ENCODE measurements around the gene NPC1.
"Not testable (repeated sequence)": the region's sequence is repeated elsewhere in the genome, so short reads cannot be mapped to it uniquely, and the experiment has no call there.

NPC1 gene

DNA sequence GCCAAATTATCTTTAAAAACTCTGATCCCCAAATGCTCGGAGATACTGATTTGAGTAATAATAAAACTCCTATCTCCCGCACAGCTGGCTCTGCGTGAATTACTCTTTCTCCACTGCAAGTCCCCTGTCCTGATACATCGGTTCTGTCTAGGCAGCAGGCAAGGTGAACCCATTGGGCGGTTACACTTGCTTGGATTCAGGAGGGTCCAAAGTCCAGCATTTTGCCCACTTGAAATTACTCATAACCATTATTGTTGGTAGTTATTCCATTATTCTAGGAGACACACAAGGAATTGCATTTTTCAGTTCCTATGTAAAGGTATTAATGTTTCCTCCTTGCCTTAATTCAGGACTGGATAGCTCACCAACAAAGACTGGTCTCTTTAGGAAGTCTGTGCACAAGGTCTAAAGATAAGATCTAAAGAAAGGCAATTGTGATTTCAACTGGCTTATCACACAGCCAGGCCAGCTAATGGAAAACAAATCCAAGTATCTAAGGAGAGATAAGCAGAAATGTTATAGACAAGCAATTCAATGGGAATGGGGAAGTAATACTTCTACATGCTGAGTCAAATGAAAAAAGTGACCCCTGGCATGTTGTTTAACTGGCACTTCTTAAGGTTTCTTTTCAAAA is 23.2 kb upstream of the NPC1 start:
- DNase-seq (ENCODE audit: low read depth): no peak

DNA sequence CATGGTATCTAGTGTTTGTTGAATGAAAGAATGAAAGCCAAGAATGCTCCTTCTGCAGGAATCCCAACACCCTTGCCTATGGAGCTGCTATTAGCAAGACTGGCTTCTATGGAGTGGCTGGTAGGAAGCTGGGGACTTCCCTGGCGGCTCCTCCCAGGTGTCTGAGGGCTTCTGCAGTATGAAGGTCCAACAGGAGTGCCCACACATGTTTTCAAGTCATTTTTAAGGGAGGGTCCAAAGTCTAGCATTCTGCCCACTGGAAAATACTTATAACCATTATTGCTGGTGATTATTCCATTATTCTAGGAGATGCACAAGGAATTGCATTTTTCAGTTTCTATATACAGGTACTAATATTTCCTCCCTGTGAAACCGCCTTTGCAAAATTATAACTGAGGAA is 21.9 kb upstream of the NPC1 start:
- DNase-seq (ENCODE audit: low read depth): no peak

DNA sequence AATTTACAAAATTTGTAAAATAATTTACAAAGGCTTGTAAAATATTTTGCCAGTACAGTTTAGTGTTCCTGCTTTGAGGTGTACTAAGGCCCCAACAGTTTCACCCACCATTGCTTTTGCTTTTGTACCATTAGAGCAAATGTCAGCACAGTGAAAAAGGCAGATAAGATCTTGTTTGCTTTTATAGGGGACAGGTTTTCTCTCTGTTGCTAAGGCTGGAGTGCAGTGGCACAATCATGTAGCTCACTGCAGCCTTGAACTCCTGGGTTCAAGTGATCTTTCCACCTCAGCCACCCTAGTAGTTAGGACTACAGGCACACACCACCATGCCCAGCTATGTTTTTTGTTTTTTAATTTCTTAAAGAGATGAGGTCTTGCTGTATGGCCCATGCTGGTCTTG is 19.6 kb upstream of the NPC1 start:
- no peak for DNase-seq (ENCODE audit: low read depth)

DNA sequence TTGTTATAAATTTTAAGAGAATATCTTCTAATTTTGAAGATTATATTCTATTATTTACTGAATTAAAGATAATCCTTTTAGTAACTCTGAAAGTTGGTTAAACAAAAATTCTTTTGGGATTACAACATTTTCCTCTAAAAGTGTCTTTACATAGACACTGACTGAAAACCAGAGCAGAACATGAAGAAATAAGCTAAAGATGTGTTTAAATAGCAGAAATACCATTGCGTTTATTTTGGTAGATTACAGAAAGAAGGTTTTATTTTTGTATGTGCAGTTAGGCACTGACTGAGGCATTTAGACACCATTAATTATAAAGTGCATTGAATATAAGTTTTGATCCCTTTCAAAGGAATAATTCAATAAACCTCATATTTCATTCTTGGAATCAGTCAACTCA is 13.5 kb upstream of the NPC1 start:
- no peak for DNase-seq (ENCODE audit: low read depth)

DNA sequence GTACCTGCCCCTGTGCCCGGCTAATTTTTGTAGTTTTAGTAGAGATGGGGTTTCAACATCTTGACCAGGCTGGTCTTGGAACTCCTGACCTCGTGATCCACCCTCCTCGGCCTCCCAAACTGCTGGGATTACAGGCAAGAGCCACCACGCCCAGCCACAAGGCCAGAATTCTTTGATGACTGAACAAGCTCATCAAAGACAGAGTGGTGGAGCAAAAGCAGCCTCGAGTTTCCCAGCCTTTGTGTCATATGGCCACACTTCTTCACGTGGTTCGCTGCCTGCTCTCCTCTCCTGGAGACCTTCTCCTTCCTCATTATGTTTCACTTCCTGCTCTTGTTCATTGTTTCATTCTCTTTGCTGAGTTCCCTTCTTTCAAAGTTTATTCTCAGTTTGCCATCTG is 9.9 kb upstream of the NPC1 start:
- no peak for DNase-seq (ENCODE audit: low read depth)

DNA sequence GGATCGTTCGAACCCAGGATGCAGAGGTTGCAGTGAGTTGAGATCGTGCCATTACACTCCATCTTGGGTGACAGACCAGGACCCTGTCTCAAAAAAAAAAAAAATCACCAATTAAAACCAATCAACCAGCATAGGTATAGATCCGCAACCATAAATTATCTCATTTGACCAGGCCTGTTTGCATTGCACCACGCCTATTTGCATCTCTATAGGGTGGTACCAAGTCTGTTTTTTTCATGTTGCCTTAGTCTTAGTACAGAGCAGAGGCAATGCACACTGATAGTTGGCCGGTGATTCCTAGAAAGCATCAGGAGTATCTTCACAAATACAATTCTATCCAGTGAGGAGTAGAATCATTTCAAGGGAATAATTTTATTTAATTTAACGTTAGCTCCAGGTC is 9.3 kb upstream of the NPC1 start:
- no peak for DNase-seq (ENCODE audit: low read depth)

DNA sequence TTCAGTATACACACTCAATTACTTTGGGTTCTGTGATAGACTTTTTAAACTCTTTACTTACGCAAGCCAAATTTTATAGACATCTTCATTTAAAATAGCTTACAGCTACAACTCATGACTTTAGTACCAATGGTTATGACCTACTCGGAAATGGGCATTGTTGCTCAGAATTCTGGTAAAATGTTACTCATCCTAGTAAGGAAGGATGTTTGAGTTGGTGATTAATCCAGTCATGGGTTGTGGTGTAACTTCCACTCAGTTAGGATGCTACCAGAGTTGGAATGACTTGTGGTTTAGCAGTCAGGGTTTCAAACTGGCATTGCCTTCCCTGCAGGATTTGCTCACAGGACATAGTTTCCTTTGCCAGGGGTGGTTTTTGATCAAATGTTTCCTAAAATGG is 7.4 kb upstream of the NPC1 start:
- DNase-seq (ENCODE audit: low read depth): no peak

DNA sequence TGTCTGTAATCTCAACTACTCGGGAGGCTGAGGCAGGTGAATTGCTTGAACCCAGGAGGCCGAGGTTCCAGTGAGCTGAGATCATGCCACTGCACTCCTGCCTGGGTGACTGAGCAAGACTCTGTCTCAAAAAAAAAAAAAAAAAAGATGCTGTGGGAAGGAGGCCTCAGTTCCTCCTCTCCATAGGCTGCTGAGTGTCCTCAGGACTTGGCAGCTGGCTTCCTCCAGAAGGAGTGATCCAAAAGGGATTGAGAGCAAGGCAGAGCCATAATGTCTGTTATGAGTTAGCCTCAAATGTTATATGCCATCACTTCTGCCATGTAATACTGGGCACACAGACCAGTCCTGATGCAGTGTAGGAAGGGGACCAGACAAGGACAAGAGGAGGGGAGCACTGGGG is 6.6 kb upstream of the NPC1 start:
- DNase-seq (ENCODE audit: low read depth): no peak

DNA sequence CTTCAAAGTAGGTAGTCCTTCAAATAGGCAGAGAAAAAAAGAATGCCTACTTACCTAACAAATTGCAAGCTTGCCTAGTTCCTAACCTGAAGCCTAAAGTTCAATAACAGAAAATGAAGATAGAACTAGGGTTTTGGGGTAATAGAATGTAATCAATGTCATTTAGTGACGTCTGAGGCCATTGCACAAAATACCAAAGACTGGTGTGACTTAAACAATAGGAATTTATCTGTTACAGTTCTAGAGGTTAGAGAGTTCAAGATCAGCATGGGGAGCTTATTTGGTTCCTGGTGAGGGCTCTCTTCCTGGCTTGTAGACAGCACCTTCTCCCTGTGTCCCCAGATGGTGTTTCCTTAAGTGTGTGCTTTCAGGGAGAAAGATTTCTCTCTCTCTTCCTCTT is 4.7 kb upstream of the NPC1 start:
- no peak for DNase-seq (ENCODE audit: low read depth)

DNA sequence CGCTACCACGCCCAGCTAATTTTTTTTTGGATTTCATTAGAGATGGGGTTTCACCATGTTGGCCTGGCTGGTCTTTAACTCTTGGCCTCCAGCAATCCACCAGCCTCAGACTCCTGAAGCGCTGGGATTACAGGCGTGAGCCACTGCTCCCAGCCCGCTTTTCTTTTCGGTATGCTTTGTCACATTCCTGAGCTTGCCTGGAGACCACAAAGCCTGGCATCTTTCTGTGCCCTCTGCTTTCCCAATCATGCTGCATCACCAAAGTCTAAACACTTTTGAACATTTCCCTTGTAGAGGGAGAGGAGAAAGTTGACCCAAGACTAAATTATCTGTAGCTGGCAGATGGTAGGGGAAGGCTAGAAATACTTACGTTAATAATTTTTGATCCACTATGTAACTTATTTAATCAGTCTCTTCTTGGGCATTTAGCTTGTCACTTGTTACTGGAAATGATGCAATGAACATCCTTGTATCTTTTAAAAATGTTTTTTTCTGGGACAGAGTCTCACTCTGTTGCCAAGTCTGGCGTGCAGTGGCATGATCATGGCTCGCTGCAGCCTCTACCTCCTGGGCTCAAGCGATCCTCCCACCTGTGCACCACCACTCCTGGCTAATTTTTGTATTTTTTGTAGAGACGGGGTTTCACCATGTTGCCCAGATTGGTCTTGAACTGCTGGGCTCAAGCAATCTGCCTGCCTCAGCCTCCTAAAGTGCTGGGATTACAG is 2.7 kb upstream of the NPC1 start:
- DNase-seq (ENCODE audit: low read depth): no peak

DNA sequence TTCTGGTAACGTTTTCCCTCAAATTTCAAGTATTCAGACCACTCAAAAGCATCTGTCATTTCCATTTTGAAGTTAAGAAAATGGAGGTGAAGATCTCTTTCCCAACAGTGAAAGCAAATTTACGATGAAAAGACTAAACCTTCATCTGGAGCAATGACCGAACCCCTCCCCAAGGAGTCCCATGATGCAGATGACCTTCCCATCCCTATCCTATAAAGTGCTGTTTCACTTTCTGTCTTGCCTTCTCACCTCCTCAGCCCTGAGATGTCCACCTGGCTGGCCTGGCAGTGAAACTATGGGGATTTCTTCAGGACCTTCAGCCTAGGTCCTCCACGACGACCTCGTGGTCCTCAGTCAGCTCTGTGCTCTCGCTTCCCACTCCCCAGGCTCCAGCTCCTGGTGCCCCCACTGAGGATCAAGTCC is 925 bp upstream of the NPC1 start:
- no peak for DNase-seq (ENCODE audit: low read depth)

DNA sequence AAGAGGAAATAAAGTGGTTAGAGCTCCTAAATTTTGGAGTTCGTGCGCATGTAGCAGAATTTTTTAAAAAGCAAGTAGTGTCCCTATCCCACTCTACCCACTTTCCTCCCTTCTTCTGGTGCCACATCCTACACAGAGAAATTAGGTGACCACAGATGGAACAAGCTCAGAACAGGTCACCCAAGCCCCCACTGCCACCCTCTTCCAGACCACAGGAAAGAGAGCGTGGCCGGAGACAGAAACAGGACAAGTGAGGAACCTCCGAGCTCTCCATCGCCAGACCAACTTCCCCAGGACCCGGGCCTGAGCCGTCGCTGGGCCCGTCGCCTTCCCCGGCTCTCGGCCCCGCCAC is 433 bp downstream of the NPC1 start:
- DNase-seq (ENCODE audit: low read depth): no peak

DNA sequence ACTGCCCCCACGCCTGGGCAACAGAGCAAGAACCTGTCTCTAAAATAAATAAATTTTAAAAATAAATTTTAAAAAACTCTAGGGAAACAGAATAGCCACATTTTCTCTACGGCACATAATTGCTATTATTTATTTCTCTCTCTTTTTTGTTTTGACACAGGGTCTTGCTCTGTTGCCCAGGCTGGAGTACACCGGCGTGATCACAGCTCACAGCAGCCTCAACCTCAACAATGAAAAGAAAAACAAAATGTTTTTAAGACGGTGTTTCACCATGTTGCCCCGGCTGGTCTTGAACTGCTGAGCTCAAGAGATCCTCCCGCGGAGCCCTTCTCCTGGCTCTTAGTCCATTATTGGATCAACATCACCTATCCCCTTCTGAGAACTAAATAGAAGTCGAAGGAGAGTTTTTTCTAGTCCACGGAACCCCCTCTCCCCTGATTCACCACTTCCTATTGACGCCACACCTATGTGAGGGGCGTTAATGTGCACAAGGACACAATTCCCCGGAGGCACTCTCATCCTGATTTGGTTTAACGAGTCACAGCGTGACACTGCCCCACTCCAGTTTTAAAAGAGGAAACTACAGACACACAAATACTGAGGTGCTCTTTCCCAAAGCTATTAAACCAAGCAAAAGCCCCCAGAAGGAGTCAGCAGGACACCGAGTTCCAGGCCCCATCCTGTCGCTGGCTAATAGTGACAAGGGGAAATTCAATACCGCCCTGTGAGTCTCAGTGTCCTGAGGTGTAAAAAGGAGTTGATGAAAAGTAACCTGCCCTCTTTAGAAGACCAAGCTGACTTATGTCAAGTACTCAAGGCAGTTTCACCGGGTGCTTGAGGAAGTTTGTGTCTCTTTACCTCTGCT is 1.1 kb downstream of the NPC1 start:
- no peak for DNase-seq (ENCODE audit: low read depth)

DNA sequence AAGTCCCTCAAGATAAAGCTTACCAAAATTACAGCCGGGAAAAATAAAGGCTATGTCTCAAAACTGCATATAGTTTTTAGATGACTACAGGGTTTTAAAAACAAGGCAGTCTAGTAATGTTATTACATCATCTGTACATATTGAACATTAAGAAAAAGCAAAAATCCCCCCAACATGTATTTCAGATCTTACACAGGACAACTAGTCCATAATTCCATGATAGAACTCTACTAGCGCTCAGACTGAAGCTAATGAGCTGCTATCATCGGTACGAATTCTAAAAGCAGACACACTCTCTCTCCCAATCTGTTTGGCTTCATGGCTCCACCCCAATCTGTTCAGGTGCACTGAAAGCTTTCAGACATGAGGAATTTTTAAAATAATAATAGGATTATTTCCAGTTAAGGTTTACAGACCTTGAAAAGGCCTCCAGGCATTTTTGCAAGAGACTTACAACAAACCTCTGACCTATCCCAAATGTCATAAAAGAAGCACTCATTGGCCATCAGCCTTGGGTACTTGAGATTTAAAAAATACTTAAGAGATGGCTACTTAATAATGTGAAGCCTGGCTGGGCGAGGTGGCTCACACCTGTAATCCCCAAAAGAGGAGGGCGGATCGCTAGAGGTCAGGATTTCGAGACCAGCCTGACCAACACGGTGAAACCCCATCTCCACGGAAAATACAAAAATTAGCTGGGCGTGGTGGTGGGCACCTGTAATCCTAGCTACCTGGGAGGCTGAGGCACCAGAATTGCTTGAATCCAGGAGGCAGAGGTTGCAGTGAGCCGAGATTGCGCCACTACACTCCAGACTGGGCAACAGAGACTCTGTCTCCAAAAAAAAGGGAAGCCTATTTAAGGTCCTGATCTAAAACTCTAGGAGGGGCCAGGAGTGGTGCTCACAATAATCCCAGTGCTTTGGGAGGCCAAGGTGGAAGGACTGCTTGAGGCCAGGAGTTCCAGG is 2.0 kb downstream of the NPC1 start:
- DNase-seq (ENCODE audit: low read depth): no peak

DNA sequence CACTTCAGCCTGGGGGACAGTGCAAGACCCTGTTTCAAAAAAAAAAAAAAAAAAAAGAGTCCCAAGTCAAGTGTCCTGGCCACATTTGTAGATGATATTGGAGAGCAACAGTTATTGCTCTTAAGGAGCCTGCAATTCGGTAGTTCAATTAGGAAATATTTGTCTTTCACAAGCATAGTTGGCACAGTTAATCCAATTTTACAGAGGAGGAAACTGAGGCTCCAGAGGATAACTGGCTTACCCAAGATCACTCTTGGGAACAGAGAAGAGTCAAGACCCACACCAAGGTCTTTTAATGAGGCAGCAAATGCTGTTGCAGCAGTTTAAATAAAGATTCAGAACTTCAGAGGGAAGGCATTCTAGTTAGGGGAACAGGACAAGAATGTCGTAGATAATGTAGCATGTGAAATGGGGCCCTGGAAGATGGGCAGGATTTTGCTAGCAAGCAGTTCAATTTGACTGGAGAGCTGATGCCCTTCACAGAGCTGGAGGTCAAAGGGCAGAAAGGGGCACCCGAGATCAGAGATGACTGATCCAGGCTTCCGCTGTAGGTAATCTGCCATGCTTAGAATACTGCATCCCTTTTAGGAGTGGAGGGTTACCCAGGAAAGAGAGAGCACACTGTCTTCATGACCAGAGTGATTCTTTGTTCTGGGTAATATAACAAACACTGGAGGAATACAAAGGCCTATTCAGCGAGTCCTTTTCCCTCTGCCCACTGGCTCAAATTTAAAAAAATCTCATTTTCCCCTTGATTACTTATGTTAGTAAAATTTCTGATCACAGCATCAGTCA is 3.0 kb downstream of the NPC1 start:
- DNase-seq (ENCODE audit: low read depth): no peak

DNA sequence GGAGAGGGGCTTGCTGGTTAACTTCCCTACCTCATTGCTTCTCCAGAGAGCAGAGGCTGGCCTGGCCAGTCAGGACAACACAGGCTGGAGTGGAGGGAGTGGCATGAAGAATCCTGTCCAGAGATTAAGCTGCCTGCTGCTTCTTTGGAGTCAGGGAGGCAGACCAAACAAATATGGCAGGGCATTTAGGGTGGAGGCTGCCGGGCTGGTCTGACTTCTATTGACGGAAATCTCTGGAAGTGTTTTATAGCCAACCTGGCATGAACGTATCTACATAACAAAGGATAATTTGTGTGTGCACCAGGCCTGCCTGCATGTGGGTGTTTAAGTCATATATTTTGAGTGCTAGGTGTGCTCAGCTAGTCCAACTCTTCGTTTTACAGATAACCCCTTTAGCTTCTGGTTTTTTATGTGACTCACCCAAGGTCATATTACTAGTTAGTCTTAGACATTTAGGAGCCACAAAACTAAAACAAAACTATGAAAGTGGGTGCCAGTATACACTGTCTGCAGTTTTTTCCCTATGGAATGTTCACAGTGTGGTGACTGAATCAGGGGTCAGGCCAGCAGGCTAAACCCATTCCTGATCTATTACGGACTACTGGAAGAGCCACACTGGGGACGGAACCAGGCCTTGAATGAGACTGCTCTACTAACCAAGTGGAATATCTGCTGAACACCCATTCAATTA is 5.5 kb downstream of the NPC1 start:
- DNase-seq (ENCODE audit: low read depth): no peak

DNA sequence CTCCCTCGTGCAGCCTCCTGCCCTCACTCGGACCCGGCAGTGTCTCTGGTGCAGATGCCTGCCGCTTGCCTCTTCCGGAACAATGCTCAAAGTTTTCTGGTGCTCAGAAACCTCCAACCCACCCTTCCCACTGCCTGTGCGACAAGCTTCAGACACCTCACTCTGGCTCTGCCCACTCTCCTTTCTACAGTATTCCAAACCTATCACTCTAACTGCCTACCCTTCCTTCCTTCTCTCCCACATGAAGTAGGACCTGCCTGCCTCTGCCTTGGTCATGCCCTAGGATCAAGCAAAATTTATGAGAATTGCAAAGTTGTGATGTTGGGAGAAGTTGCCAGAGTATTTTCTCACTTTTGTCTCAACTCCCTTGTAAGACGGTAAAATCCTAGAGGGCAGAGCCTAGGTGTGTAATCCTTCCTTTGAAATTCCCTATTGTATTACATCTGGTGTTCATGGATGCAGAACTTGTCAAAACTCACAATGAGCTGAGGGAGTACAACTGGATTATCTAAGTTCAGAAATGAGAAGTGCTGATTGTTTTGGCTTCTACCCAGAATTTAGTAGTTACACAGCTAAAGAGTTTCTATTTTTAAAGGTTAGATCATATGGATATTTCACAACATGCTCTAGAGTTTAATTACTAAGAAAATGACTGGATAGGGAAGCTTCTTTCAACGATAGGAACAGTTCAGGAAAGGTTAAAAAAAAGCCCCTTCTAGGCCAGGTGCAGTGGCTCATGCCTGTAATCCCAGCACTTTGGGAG is 7.2 kb downstream of the NPC1 start:
- DNase-seq (ENCODE audit: low read depth): no peak

DNA sequence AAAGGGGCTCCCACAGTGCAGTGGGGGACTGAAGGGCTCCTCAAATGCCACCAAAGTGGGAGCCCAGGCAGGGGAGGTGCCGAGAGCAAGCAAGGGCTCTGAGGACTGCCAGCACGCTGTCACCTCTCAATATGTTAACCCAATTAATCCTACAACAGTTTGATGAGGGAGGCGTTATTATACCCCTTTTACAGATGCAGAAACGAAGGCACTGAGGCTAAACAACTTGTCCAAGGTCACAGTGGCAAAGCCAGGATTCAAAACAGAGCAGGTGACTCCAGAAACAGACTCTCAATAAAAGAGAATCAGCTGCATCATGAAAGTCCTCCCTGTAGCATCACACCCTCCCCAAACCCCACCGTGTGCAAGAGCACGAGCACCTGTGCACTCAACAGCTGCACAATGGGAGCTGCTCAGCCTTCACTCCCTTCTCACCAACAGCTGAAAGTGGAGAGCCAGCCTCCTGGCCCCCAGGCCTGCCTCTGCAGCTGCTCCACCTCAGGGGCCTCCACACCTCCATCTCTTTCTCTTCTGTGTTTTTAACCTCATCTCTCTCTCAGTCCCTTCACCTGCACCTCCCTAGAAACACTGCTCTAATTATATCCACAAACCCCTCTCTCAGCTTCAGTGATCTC is 8.1 kb downstream of the NPC1 start:
- no peak for DNase-seq (ENCODE audit: low read depth)

DNA sequence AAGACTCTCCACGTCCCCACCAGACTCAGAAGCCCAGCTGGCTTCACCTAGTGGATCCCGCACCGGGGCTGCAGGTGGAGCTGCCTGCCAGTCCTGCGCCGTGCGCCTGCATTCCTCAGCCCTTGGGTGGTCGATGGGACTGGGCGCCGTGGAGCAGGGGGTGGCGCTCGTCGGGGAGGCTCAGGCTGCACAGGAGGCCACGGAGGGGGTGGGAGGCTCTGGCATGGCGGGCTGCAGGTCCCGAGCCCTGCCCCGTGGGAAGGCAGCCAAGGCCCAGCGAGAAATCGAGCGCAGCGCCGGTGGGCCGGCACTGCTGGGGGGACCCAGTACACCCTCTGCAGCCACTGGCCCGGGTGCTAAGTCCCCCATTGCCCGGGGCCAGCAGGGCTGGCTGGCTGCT is 8.8 kb downstream of the NPC1 start:
- DNase-seq (ENCODE audit: low read depth): not testable (repeated sequence)

DNA sequence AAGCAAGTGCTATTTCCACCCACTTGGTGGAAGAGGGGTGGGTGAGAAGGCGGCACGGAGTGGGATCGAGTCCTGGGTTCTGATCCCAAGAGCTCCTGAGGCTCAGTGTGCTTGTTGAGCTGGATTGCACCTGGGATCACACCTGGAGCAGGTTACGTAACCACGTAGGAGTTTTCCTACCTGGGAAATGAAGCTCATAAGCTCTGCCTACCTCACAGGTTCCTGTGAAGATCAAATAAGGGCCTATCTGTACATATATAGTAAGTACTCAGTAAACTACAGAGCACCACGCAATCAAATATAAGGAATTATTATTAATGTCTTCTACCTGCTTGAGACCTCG is 11.0 kb downstream of the NPC1 start:
- DNase-seq (ENCODE audit: low read depth): no peak

Measured in activated T-cell treated with anti-CD3 and anti-CD28 coated beads for 48 hours (primary cell).